Uterus (tissue), 4 donors: Measurements from ENCODE around the gene OPN1LW. TPM values are rescaled to one million over a fixed set of nuclear protein-coding genes. Genes with fewer than 3 reads are reported as not detected.

ENCODE experiments used
- DNase-seq, 2 donors: peaks; one replicate each; pipeline ENCODE4 v3.0.0-alpha.2; 2019 to 2020
- H3K27ac ChIP-seq, 2 donors: fragments of 200-600 bp; sonication (generic); 1 replicate in 1 of 2; 2 replicates in 1 of 2; pipeline ENCODE4 v1.5.1; 2016 to 2018
- H3K27me3 ChIP-seq, 2 donors: fragments of 200-600 bp; sonication (generic); one replicate each; pipeline ENCODE4 v1.5.1; 2018 to 2019; ENCODE audit warnings: control low read depth in 1 of 2
- H3K36me3 ChIP-seq, 2 donors: fragments of 200-600 bp; sonication (generic); one replicate each; pipeline ENCODE4 v1.5.1; 2019; ENCODE audit warnings: control low read depth in 1 of 2
- H3K4me1 ChIP-seq, 2 donors: fragments of 200-600 bp; sonication (generic); one replicate each; pipeline ENCODE4 v1.5.1; 2018 to 2019; ENCODE audit warnings: control low read depth in 1 of 2
- H3K4me3 ChIP-seq, 2 donors: fragments of 200-600 bp; sonication (generic); 1 replicate in 1 of 2; 2 replicates in 1 of 2; pipeline ENCODE4 v1.5.1; 2018 to 2019; ENCODE audit warnings: mild to moderate bottlenecking in 1 of 2
- H3K9me3 ChIP-seq, 2 donors: fragments of 200-600 bp; sonication (generic); one replicate each; pipeline ENCODE4 v1.5.1; 2019; ENCODE audit warnings: control low read depth in 1 of 2
- CTCF ChIP-seq, 4 experiments: fragments of 200-600 bp in 2 of 4; fragments of 450-650 bp in 2 of 4; sonication (generic) in 2 of 4; IDR thresholded peaks; one replicate each; pipeline ENCODE4 v1.5.1; 2016 to 2019; ENCODE audit warnings: antibody characterized with exemption in 4 of 4, mild to moderate bottlenecking in 2 of 4, moderate library complexity in 1 of 4
- POLR2A ChIP-seq, 2 donors: fragments of 450-650 bp; IDR thresholded peaks; one replicate each; pipeline ENCODE4 v1.6.1; 2016; ENCODE audit warnings: antibody characterized with exemption in 2 of 2, mild to moderate bottlenecking in 1 of 2, moderate library complexity in 1 of 2
- intact Hi-C: fragments of 100-400 bp; cut with DNase I; formaldehyde crosslinking; loops from one replicate; pipeline ENCODE4 v1.15.1; 2023; ENCODE audit warnings: low total_unique reads
- total RNA-seq, 4 donors: library from RNA; depleted of rRNA in 3 of 4; stranded (reverse); fragments of >200 nt in 3 of 4; gene quantifications; one replicate each; pipeline versions ENCODE4 v1.1.0 to v1.2.4, GENCODE V29; 2014 to 2023
- donor health status: DM: yes; HTN: yes; CAD: no.

OPN1LW gene
- total RNA-seq, 4 donors from 2014 or later = not detected

- TF ChIP-seq CTCF (IDR thresholded peaks at IDR 0.05) (no peak), POLR2A (IDR thresholded peaks at IDR 0.05) (peak; percentile 40 to 69)
- H3K27me3 ChIP-seq = no peaks in the 10 kb centered on the region
- no peaks in the 10 kb centered on the region for H3K9me3 ChIP-seq
- no peaks in the 10 kb centered on the region for H3K36me3 ChIP-seq
- peak within 1 kb of the TSS; percentile 51 to 84 for H3K4me3 ChIP-seq
- peaks cover 0 to 3% of the 10 kb centered on the region in 2 donors for H3K4me1 ChIP-seq
- H3K27ac ChIP-seq = peak within 1 kb of the TSS; percentile 97 to 100
- intact Hi-C loops = no loop called here
- peak; percentile 91 to 93 for DNase-seq
These were observed 46.2 kb upstream of the OPN1LW start, which contains the start of gene MECP2 for GRCh38 chrX:154097589-154098541. MECP2 (minus strand) TSS chrX:154097717.

- no peak for DNase-seq
- intact Hi-C loops = no loop called here
- Histone ChIP-seq H3K4me3 (no peak overlapping the region), H3K4me1 (no peaks in the 10 kb centered on the region), H3K27ac (peak overlapping the region in 1 of 2 donors; percentile 70), H3K9me3 (no peaks in the 10 kb centered on the region), H3K36me3 (no peaks in the 10 kb centered on the region), H3K27me3 (no peaks in the 10 kb centered on the region)
- TF ChIP-seq POLR2A (IDR thresholded peaks at IDR 0.05) (no peak), CTCF (IDR thresholded peaks at IDR 0.05) (no peak)
These were observed 45.5 kb upstream of the OPN1LW start for GRCh38 chrX:154098551-154098950.

- intact Hi-C loops = no loop called here
- Histone ChIP-seq H3K9me3 (no peaks in the 10 kb centered on the region), H3K4me3 (no peak overlapping the region), H3K36me3 (no peaks in the 10 kb centered on the region), H3K4me1 (no peaks in the 10 kb centered on the region), H3K27ac (no peak overlapping the region), H3K27me3 (no peaks in the 10 kb centered on the region)
- DNase-seq = no peak
- TF ChIP-seq POLR2A (IDR thresholded peaks at IDR 0.05) (no peak), CTCF (IDR thresholded peaks at IDR 0.05) (no peak)
These were observed 30.3 kb upstream of the OPN1LW start for GRCh38 chrX:154113729-154114128.

- H3K4me3 ChIP-seq = no peak overlapping the region
- no peaks in the 10 kb centered on the region for H3K36me3 ChIP-seq
- no peaks in the 10 kb centered on the region for H3K9me3 ChIP-seq
- H3K4me1 ChIP-seq = no peaks in the 10 kb centered on the region
- H3K27me3 ChIP-seq = no peaks in the 10 kb centered on the region
- no peak overlapping the region for H3K27ac ChIP-seq
- no peak for DNase-seq
- no peak for TF ChIP-seq POLR2A (IDR thresholded peaks at IDR 0.05)
- no peak for TF ChIP-seq CTCF (IDR thresholded peaks at IDR 0.05)
- intact Hi-C loops = no loop called here
These were observed 29.4 kb upstream of the OPN1LW start for GRCh38 chrX:154114652-154115051.

GRCh38 chrX:154115071-154115470 lies 29.0 kb upstream of the OPN1LW start:
- no peak for DNase-seq
- Histone ChIP-seq H3K36me3 (no peaks in the 10 kb centered on the region), H3K4me1 (no peaks in the 10 kb centered on the region), H3K27ac (no peak overlapping the region), H3K27me3 (no peaks in the 10 kb centered on the region), H3K4me3 (no peak overlapping the region), H3K9me3 (no peaks in the 10 kb centered on the region)
- no peak for TF ChIP-seq POLR2A (IDR thresholded peaks at IDR 0.05)
- no peak for TF ChIP-seq CTCF (IDR thresholded peaks at IDR 0.05)
- intact Hi-C loops = no loop called here
